VCaP (cell line): ENCODE measurements around the gene WDR5.

Source experiments
- H3K27ac ChIP-seq: fragments of 450-650 bp; 2 replicates; pipeline ENCODE4 v1.5.1; 2017
- CTCF ChIP-seq: fragments of 450-650 bp; conservative IDR thresholded peaks from 2 replicates; pipeline ENCODE4 v1.5.1; 2017; ENCODE audit warnings: mild to moderate bottlenecking, moderate library complexity

Gene WDR5

GRCh38 chr9:134204041-134204440 lies 68.2 kb downstream of the WDR5 start:
- H3K27ac ChIP-seq = no peak overlapping the region
- TF ChIP-seq CTCF = no peak

- H3K27ac ChIP-seq = no peak overlapping the region
- no peak for TF ChIP-seq CTCF
Measured at GRCh38 chr9:134204991-134205578, 69.2 kb downstream of the WDR5 start.

GRCh38 chr9:134205672-134206310 lies 69.9 kb downstream of the WDR5 start:
- no peak for TF ChIP-seq CTCF
- H3K27ac ChIP-seq = no peak overlapping the region

GRCh38 chr9:134206311-134207300 lies 70.7 kb downstream of the WDR5 start:
- TF ChIP-seq CTCF = no peak
- no peak overlapping the region for H3K27ac ChIP-seq

GRCh38 chr9:134208310-134208841 lies 72.5 kb downstream of the WDR5 start:
- TF ChIP-seq CTCF = no peak

GRCh38 chr9:134208981-134209725 lies 73.3 kb downstream of the WDR5 start:
- H3K27ac ChIP-seq = no peak overlapping the region
- TF ChIP-seq CTCF = no peak

More at GRCh38 chr9:134208310-134208841, 72.5 kb downstream of the WDR5 start:
- H3K27ac ChIP-seq = no peak overlapping the region
